DMS53 (cell line): ENCODE data around the gene DGCR6.
"Not testable (repeated sequence)": the region's sequence is repeated elsewhere in the genome, so short reads cannot be mapped to it uniquely, and the experiment has no call there.

Experiments used
- DNase-seq: peaks from one replicate; lab custom pipeline; 2025; lab: John Stamatoyannopoulos, UW

DGCR6 gene

DNA sequence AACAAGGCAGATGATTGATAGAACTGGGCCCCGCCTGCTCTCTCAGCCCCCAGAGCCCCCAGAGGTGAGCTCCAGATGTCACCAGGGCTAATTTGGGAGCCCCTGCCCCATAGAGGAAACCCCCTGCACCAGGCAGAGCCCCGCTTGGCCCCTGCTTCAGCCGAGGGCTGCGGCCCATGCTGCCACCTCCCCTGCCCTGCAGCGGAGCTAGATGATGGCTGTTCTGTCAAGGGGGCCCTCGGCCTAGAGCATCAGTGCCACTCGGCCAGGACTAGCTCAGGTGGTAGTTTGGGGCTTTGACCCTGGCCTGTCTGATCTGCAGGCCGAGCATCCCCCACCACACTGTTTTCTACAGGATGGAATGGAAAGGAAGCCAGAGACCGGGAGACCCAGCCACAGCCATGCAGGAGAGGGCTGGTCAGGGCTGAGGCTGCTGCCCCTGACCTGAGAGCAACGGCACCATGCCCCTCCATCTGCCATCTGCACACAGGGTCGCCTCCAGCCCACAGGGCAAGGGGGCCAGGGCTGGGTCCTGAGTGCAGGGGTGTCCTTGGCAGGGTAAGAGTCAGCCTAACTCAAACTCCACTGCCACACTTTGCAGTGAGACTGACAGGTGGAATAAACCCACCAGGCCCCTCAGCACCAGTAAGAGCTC lies 54.2 kb downstream of the DGCR6 start:
- not testable (repeated sequence) for DNase-seq

DNA sequence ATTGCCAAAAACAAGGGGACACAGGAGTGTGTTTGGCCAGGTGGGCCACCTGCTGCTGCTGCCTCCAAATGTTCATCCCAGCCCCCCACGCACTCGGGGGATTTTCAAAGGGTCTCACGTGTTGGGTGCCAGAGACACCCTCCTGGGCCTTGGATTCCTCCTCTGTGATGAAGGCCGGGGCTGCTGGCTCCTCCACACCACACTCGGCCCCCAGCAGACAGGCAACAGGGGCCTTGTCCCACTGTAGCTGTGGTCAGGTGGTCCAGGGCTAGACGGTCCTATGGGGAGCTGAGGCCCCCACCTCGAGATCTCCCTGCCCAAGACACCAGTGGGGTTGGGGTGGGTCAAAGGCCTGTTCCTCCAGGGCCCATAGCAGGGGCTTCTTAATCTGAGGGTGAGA lies 55.1 kb downstream of the DGCR6 start:
- not testable (repeated sequence) for DNase-seq
